ENCODE results near the gene RNASEH2C. TPM values are rescaled to one million over a fixed set of nuclear protein-coding genes. Genes with fewer than 3 reads are reported as not detected.

Gene RNASEH2C
- total RNA-seq, 1 experiment from 2014 or later = 31.8 TPM

GRCh38 chr11:65680192-65680743 lies 40.3 kb downstream of the RNASEH2C start:
- no peak overlapping the region for H3K4me2 ChIP-seq
- intact Hi-C loops (cut with micrococcal nuclease; ENCODE audit: unreplicated experiment) = no loop called here
- no peaks in the 10 kb centered on the region for H4K20me1 ChIP-seq (ENCODE audit: insufficient read depth)
- DNase-seq = no peak
- no TSS peak for BruUV-seq (replicated peaks)
- no peak for TF ChIP-seq EZH2 (IDR thresholded peaks at IDR 0.05; ENCODE audit: low read depth)
- TF ChIP-seq CTCF (conservative IDR thresholded peaks at IDR 0.05) = no peak
- POLR2A ChIA-PET (ENCODE audit: unreplicated experiment) = interaction anchor here (0.6 kb wide), 1 partner anchor 9 kb away, joined by 6 read pairs; no protein-coding TSS in a partner anchor
- no peak overlapping the region for H2AFZ ChIP-seq
- no peaks in the 10 kb centered on the region for H3K9me3 ChIP-seq (ENCODE audit: insufficient read depth, low read depth)
- H3K4me1 ChIP-seq (replicated peaks; ENCODE audit: insufficient read depth) = no peaks in the 10 kb centered on the region; the same call in 1 of the 2 replicates
- no peaks in the 10 kb centered on the region for H3K9me2 ChIP-seq (ENCODE audit: insufficient read depth)
- H3K36me3 ChIP-seq (ENCODE audit: low read depth) = no peaks in the 10 kb centered on the region
- H3K4me3 ChIP-seq = no peak overlapping the region
- H3F3A ChIP-seq (ENCODE audit: insufficient read depth, low read depth) = peaks cover 13% of the 10 kb centered on the region
- no peak overlapping the region for H3K27ac ChIP-seq
- H3K79me2 ChIP-seq (ENCODE audit: low read depth) = no peaks in the 10 kb centered on the region
- CTCF ChIA-PET = interaction anchor here (1.7 kb wide), 1 partner anchor 100 kb away, joined by 4 read pairs; no protein-coding TSS in a partner anchor
- no peaks in the 10 kb centered on the region for H3K27me3 ChIP-seq (ENCODE audit: insufficient read depth, low read depth)

DNA sequence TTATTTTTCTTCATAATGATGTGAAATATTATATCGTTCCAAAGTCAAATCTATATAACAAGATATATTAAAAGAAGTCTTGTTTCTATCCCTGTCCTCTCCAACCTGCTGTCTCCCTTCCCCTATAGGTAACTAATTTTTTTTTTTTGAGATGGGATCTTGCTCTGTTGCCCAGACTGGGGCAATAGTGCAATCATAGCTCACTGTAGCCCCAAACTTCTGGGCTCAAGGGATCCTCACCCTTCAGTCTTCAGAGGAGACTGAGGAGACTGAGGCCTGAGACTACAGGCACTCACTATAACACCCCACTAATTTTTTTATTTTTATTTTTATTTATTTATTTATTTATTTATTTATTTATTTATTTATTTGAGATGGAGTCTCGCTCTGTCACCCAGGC lies 47.6 kb downstream of the RNASEH2C start:
- no peaks in the 10 kb centered on the region for H3K9me2 ChIP-seq (ENCODE audit: insufficient read depth)
- no peak for TF ChIP-seq CTCF (conservative IDR thresholded peaks at IDR 0.05)
- TF ChIP-seq EZH2 (IDR thresholded peaks at IDR 0.05; ENCODE audit: low read depth) = no peak
- no peaks in the 10 kb centered on the region for H3K36me3 ChIP-seq (ENCODE audit: low read depth)
- H3K27me3 ChIP-seq (ENCODE audit: insufficient read depth, low read depth) = no peaks in the 10 kb centered on the region
- H3K79me2 ChIP-seq (ENCODE audit: low read depth) = no peaks in the 10 kb centered on the region
- no peak overlapping the region for H3K4me3 ChIP-seq
- BruUV-seq (replicated peaks) = no TSS peak
- H3F3A ChIP-seq (ENCODE audit: insufficient read depth, low read depth) = 0 out of 2 replicates have a peak, but pooled peaks cover 8% of the 10 kb centered on the region
- no peaks in the 10 kb centered on the region for H4K20me1 ChIP-seq (ENCODE audit: insufficient read depth)
- H3K4me2 ChIP-seq = no peak overlapping the region
- no peaks in the 10 kb centered on the region for H3K9me3 ChIP-seq (ENCODE audit: insufficient read depth, low read depth)
- no peak overlapping the region for H3K27ac ChIP-seq
- no peaks in the 10 kb centered on the region for H3K4me1 ChIP-seq (replicated peaks; ENCODE audit: insufficient read depth)
- no peak overlapping the region for H2AFZ ChIP-seq
- ChIA-PET CTCF (no interaction called here), POLR2A (ENCODE audit: unreplicated experiment) (no interaction called here)
- intact Hi-C loops (cut with micrococcal nuclease; ENCODE audit: unreplicated experiment) = no loop called here
- no peak for DNase-seq

DNA sequence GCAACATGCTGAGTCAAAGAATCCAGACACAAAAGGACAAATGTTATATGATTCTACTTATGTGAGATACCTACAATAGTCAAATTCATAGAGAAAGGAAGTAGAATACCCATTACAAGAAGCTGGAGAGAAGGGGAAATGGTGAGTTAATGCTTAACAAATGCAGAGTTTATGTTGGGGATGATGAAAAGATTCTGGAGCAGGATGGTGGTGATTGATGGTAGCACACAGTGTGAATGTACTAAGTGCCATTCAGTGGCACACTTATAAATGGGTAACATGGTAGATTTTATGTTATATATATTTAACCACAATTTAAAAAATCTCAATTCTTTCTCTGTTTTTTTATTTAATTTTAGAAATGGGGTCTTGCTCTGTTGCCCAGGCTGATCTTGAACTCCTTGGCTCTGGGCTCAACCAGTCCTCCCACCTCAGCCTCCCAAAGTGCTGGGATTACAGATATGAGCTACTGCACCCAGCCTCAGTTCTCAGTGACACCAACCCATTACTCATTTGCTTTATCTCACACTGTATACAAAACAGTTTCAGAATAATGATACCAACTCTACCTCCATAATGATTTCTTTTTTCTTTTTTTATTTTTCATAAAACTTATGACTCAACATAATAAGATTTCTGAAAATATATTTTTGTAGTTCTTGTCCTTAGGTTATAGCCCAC lies 48.3 kb downstream of the RNASEH2C start:
- intact Hi-C loops (cut with micrococcal nuclease; ENCODE audit: unreplicated experiment) = no loop called here
- no peaks in the 10 kb centered on the region for H3K79me2 ChIP-seq (ENCODE audit: low read depth)
- no peak for DNase-seq
- no peak overlapping the region for H2AFZ ChIP-seq
- no peaks in the 10 kb centered on the region for H3K9me3 ChIP-seq (ENCODE audit: insufficient read depth, low read depth)
- TF ChIP-seq CTCF (conservative IDR thresholded peaks at IDR 0.05) = no peak
- no peak for TF ChIP-seq EZH2 (IDR thresholded peaks at IDR 0.05; ENCODE audit: low read depth)
- no peaks in the 10 kb centered on the region for H3K27me3 ChIP-seq (ENCODE audit: insufficient read depth, low read depth)
- no peaks in the 10 kb centered on the region for H3K36me3 ChIP-seq (ENCODE audit: low read depth)
- H3F3A ChIP-seq (ENCODE audit: insufficient read depth, low read depth) = 0 out of 2 replicates have a peak, but pooled peaks cover 8% of the 10 kb centered on the region
- no peak overlapping the region for H3K4me2 ChIP-seq
- H3K9me2 ChIP-seq (ENCODE audit: insufficient read depth) = no peaks in the 10 kb centered on the region
- no peaks in the 10 kb centered on the region for H4K20me1 ChIP-seq (ENCODE audit: insufficient read depth)
- POLR2A ChIA-PET (ENCODE audit: unreplicated experiment) = no interaction called here
- CTCF ChIA-PET = no interaction called here
- no peak overlapping the region for H3K4me3 ChIP-seq
- no TSS peak for BruUV-seq (replicated peaks)
- H3K27ac ChIP-seq = no peak overlapping the region
- H3K4me1 ChIP-seq (replicated peaks; ENCODE audit: insufficient read depth) = no peaks in the 10 kb centered on the region

Other genes with a start within 250 kb of the RNASEH2C start
- 6,494 and 7,852 TPM in 2 replicates for gene MALAT1, start 221.8 kb downstream of the RNASEH2C start, total RNA-seq (2021)
- 106 and 135 TPM in 2 replicates for gene SCYL1, start 195.7 kb downstream of the RNASEH2C start, total RNA-seq (2021)
- gene LTBP3, start 162.4 kb downstream of the RNASEH2C start, total RNA-seq (2021) = 455 and 553 TPM in 2 replicates
- gene ZNRD2, start 150.3 kb downstream of the RNASEH2C start, total RNA-seq (2021) = 51.4 and 53.5 TPM in 2 replicates
- gene FAM89B, start 148.3 kb downstream of the RNASEH2C start, total RNA-seq (2021) = 51.7 and 53.3 TPM in 2 replicates
- gene EHBP1L1, start 144.7 kb downstream of the RNASEH2C start, total RNA-seq (2021) = 123 and 170 TPM in 2 replicates
- 2.1 TPM in 1 of 2 replicates, not detected in the other for gene KCNK7, start 125.0 kb downstream of the RNASEH2C start, total RNA-seq (2021)
- gene MAP3K11, start 106.6 kb downstream of the RNASEH2C start, total RNA-seq (2021) = 87.2 and 90.3 TPM in 2 replicates
- gene PCNX3, start 105.0 kb downstream of the RNASEH2C start, total RNA-seq (2021) = 76.9 and 85.9 TPM in 2 replicates
- gene SIPA1, start 82.7 kb downstream of the RNASEH2C start, total RNA-seq (2021) = 65.6 and 81.3 TPM in 2 replicates
- gene RELA, start 57.9 kb downstream of the RNASEH2C start, total RNA-seq (2021) = 59.5 and 86.8 TPM in 2 replicates
- 49.6 and 57.1 TPM in 2 replicates for gene KAT5, start 8.5 kb downstream of the RNASEH2C start, total RNA-seq (2021)
- 20.8 and 28.0 TPM in 2 replicates for gene AP5B1, start 60.2 kb upstream of the RNASEH2C start, total RNA-seq (2021)
- 10.2 and 10.5 TPM in 2 replicates for gene OVOL1, start 66.3 kb upstream of the RNASEH2C start, total RNA-seq (2021)
- gene SNX32, start 113.2 kb upstream of the RNASEH2C start, total RNA-seq (2021) = not detected in 2 replicates
- gene CFL1, start 137.4 kb upstream of the RNASEH2C start, total RNA-seq (2021) = 1,598 and 1,798 TPM in 2 replicates
- 62.7 and 64.2 TPM in 2 replicates for gene MUS81, start 139.6 kb upstream of the RNASEH2C start, total RNA-seq (2021)
- gene EFEMP2, start 152.0 kb upstream of the RNASEH2C start, total RNA-seq (2021) = 18.1 and 32.3 TPM in 2 replicates
- gene CTSW, start 159.0 kb upstream of the RNASEH2C start, total RNA-seq (2021) = not detected in 2 replicates
- gene FIBP, start 167.7 kb upstream of the RNASEH2C start, total RNA-seq (2021) = 105 and 141 TPM in 2 replicates
- 45.0 and 95.0 TPM in 2 replicates for gene CCDC85B, start 169.9 kb upstream of the RNASEH2C start, total RNA-seq (2021)
- gene FOSL1, start 179.6 kb upstream of the RNASEH2C start, total RNA-seq (2021) = 58.8 and 69.9 TPM in 2 replicates
- 36.5 and 43.9 TPM in 2 replicates for gene C11orf68, start 198.3 kb upstream of the RNASEH2C start, total RNA-seq (2021)
- gene DRAP1, start 198.6 kb upstream of the RNASEH2C start, total RNA-seq (2021) = 196 and 220 TPM in 2 replicates
- gene TSGA10IP, start 224.7 kb upstream of the RNASEH2C start, total RNA-seq (2021) = not detected in 2 replicates
- 74.6 and 78.8 TPM in 2 replicates for gene SART1, start 240.9 kb upstream of the RNASEH2C start, total RNA-seq (2021)

All from PC-9 (cell line).